T-cell (primary cell): ENCODE measurements around the gene SNAP25. TPM values are rescaled to one million over a fixed set of nuclear protein-coding genes. Genes with fewer than 3 reads are reported as not detected.

Experiments
- total RNA-seq, 35 experiments: library from RNA in 6 of 35; stranded (reverse) in 6 of 35; fragments of 120-200 nt in 1 of 35; gene quantifications; one replicate each; pipeline versions ENCODE4 v1.2.1 to v1.2.4 and lab custom pipeline; 2013 to 2026

The SNAP25 gene
- total RNA-seq, 5 donors from 2014 or later (not counting 1 experiment from before 2014, with no cell fraction given): 0.18 TPM; not detected in 4

Other genes with a start within 250 kb of the SNAP25 start
- gene ANKEF1, start 183.8 kb upstream of the SNAP25 start, total RNA-seq: 1 to 10 TPM; 1.9 to 7.0 (median 4.1) TPM
- gene MKKS, start 215.4 kb downstream of the SNAP25 start, total RNA-seq: 10 to 100 TPM in 3 of 5 donors, 1 to 10 TPM in 2; 5.1 to 13.5 (median 11.9) TPM
- 1 to 10 TPM; 4.2 to 5.9 (median 5.2) TPM for gene SLX4IP, start 216.5 kb downstream of the SNAP25 start, total RNA-seq